GM12875 (cell line): ENCODE data around the gene CITED1.

ENCODE experiments used
- H3K4me3 ChIP-seq: one replicate; pipeline ENCODE4 v1.5.1; 2011; ENCODE audit warnings: low read depth, low read length, control low read depth
- TF ChIP-seq, protein P1 (sequence below): IDR thresholded peaks from 2 replicates; pipeline ENCODE4 v1.5.1; 2011; ENCODE audit warnings: low read depth, mild to moderate bottlenecking, control low read depth, inconsistent platforms, low read length, moderate library complexity, borderline replicate concordance; ENCODE audit not compliant: insufficient read depth

Gene CITED1

DNA sequence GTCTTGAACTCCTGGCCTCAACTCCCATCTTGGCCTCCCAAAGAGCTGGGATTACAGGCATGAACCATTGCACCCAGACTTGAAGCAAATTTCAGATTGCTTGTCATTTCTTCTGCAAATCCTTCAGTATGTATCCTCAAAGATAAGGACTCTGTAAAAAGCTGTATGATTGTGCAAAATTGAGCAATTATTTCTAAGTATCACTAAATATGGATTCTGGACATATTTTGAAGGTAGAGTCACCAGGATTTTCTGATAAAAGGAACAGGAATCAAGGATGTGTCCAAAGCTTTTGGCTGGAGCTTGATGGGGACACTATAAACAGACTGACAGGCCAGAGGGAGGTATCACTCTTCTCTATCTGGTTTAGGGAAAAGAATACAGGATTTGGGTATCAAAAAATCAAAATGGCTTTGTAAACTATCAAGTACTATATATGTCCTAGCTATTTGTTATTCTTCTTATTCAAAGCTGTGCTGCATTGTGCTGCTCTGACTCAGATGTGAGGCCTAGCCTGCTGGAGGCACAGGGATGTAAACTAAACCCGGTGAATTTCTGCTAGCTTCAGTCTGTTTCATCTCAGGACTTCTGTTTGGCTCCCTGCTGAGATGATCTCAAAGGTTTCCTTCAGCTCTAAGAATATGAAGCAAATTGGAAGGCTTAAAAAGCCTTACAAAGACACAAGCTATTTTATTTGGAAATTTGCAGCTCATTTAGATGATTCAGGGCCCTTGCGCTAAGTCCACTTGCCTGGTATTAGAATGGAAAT, 36.9 kb downstream of the CITED1 start:
- TF ChIP-seq, protein P1, sequence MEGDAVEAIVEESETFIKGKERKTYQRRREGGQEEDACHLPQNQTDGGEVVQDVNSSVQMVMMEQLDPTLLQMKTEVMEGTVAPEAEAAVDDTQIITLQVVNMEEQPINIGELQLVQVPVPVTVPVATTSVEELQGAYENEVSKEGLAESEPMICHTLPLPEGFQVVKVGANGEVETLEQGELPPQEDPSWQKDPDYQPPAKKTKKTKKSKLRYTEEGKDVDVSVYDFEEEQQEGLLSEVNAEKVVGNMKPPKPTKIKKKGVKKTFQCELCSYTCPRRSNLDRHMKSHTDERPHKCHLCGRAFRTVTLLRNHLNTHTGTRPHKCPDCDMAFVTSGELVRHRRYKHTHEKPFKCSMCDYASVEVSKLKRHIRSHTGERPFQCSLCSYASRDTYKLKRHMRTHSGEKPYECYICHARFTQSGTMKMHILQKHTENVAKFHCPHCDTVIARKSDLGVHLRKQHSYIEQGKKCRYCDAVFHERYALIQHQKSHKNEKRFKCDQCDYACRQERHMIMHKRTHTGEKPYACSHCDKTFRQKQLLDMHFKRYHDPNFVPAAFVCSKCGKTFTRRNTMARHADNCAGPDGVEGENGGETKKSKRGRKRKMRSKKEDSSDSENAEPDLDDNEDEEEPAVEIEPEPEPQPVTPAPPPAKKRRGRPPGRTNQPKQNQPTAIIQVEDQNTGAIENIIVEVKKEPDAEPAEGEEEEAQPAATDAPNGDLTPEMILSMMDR, result no peak
- no peak overlapping the region for H3K4me3 ChIP-seq

DNA sequence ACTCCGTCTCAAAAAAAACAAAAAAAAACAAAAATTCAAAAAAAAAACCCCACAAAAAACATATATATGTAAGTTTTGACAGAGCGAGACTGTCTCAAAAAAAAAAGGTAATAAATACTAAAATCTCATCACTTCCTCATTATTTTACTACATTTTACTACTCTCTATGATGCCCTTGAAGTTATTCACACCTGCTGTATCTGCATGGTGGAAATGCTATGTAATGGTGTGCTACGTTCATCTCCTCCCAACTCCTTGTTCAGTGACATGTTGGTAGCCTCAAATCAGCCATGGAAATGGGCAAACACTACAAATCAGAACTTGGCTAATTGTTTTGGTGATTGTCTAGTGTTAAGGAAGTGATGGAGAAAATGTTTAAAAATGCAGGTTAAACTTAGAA, 40.5 kb downstream of the CITED1 start:
- no peak overlapping the region for H3K4me3 ChIP-seq
- TF ChIP-seq, protein P1, result no peak

DNA sequence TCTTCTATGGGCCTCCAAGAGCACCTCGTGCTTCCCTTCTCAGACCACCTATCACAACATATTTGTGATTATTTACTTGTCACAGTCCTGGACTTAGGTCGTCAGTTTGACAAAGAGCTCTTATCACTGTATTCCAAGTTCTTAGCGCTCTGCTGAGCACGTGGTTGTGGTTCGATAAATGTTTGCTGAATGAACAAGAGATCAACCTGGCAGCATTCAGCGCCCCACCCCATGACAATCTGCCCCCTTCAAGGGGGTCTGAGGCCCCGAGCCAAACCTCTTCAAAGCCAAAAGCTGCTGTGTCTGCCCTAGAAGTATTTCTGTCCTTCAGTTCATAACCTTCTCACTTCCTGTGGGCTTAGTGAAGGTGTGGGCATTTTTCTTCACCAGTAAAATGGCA, 43.6 kb downstream of the CITED1 start:
- H3K4me3 ChIP-seq, result no peak overlapping the region
- TF ChIP-seq, protein P1, result no peak

DNA sequence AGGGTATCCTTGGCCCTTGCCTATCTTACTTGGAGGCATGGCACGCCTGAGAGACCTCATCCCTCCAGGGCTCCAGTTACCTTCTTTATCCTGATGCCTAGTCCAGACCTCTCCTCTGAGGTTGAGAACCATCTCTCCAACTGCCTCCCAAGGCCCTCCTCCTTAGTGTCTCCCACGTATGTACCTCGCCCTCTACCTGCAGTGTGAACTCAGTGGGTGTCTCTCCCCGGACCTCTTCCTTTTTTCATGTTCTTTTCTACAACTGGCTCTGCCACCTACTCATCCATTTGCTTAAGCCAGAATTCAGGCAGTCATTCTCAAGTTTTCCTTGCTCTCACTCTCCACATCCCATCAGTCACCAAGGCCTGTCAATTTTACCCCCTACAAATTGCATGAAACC, 45.3 kb downstream of the CITED1 start:
- no peak overlapping the region for H3K4me3 ChIP-seq
- TF ChIP-seq, protein P1, result no peak

DNA sequence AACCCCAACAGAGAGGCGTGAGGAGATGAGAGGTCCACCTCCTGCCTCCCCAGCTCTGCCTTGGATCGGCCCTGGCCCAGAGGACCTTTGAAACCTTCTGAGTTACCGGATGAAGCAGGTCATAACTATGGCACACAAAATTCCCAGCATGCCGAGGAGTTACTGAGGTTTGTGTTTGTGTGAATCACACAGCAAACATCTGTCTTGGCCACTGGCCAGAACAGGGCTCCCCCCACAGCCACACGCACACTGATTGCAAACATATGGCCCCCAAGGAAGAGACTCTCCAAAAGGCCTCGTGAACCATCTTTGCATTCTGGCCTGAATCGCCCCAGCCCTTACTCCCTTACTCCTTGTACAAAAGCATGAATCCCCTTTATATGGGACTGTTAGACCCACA, 47.5 kb downstream of the CITED1 start:
- TF ChIP-seq, protein P1, result no peak
- H3K4me3 ChIP-seq, result no peak overlapping the region

DNA sequence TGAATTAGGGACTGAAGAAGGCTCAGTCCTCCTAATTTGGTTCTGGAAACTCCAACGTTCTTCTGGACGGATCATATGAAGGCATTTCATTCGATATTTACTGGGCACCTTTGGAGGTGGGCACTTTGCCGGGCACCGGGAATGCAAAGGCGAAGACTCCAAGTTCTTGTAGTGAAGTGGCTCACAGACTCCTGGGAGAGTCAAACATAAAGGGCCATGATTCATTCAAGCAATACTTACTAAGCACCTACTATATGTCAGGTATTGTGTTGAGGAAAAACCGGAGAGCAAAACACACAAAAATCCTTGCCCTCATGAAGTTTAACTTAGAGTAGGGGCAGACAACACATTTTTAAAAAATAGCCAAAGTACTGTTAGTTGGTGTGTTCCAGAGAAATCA, 49.9 kb downstream of the CITED1 start:
- H3K4me3 ChIP-seq, result no peak overlapping the region
- TF ChIP-seq, protein P1, result no peak

DNA sequence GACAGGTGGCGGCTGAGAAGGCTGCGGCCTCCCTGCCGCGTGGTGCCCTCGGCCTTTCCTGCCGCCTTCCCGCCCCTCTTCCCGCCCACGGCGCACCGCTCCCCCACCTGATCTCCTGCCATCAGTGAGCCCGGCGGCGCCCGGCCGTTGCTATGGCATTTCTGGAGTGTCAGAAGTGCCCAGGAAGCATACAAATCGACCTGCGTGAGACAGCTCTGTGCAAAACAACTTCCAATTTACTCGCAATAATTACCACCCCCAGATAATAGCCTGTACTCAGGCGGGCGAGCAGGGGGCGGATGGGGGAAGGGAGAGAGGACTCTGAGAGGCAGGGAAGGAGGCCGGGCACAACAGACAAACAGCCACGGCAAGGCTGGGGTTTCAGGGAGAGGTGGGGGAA, 50.3 kb downstream of the CITED1 start:
- TF ChIP-seq, protein P1, result no peak
- no peak overlapping the region for H3K4me3 ChIP-seq
